H1 (cell line): ENCODE measurements around the gene DHPS. TPM values are rescaled to one million over a fixed set of nuclear protein-coding genes. Genes with fewer than 3 reads are reported as not detected.
A peak's percentile ranks its signal among the peaks of the same experiment; 100 is the strongest.

ENCODE experiments used
- ATF3 ChIP-seq: IDR thresholded peaks from 2 replicates; pipeline ENCODE4 v1.6.1; 2011; ENCODE audit warnings: low read depth, mild to moderate bottlenecking, low read length; ENCODE audit not compliant: insufficient read depth
- E2F6 ChIP-seq: IDR thresholded peaks from 2 replicates; pipeline ENCODE4 v1.6.1; 2012; ENCODE audit warnings: inconsistent platforms
- HDAC6 ChIP-seq: IDR thresholded peaks from one replicate; pipeline ENCODE4 v1.7.1; 2012; ENCODE audit warnings: low read depth, mild to moderate bottlenecking, inconsistent platforms, low read length, moderate library complexity
- JUND ChIP-seq: IDR thresholded peaks from 2 replicates; pipeline ENCODE4 v1.6.1; 2011; ENCODE audit warnings: mild to moderate bottlenecking, improper control_type of control experiment, low read length
- MAX ChIP-seq: IDR thresholded peaks from 2 replicates; pipeline ENCODE4 v1.6.1; 2012; ENCODE audit warnings: inconsistent platforms
- PHF8 ChIP-seq: fragments of 200-600 bp; sonication (generic); conservative IDR thresholded peaks from 2 replicates; pipeline ENCODE4 v1.7.1; 2012; ENCODE audit warnings: low read depth, mild to moderate bottlenecking, inconsistent platforms, low read length, moderate library complexity
- SIRT6 ChIP-seq: IDR thresholded peaks from one replicate; pipeline ENCODE4 v1.7.1; 2012; ENCODE audit warnings: low read length, inconsistent platforms
- TAF7 ChIP-seq: optimal IDR thresholded peaks from 2 replicates; pipeline ENCODE3; 2011; ENCODE audit warnings: low read depth, mild to moderate bottlenecking, inconsistent platforms, low read length, moderate library complexity, borderline replicate concordance
- TCF12 ChIP-seq: IDR thresholded peaks from 2 replicates; pipeline ENCODE4 v1.6.1; 2011; ENCODE audit warnings: low read depth, mild to moderate bottlenecking, low read length
- USF2 ChIP-seq: IDR thresholded peaks from 2 replicates; pipeline ENCODE4 v1.6.1; 2011; ENCODE audit warnings: low read length, improper control_type of control experiment
- YY1 ChIP-seq: IDR thresholded peaks from 2 replicates; pipeline ENCODE4 v1.6.1; 2011; ENCODE audit warnings: low read depth, mild to moderate bottlenecking, low read length
- polyA plus RNA-seq, 7 experiments: library from polyadenylated mRNA; depleted of rRNA in 3 of 7; stranded (reverse) in 5 of 7; unstranded in 2 of 7; fragments of >200 nt in 5 of 7; fragments of 200-250 nt in 2 of 7; gene quantifications; 1 replicate in 5 of 7; 2 replicates in 1 of 7; 4 replicates in 1 of 7; pipeline versions ENCODE4 v1.2.1 to v1.2.3, GENCODE V29; 2011 to 2013; ENCODE audit warnings: missing spikeins in 2 of 7, mixed read lengths in 2 of 7
- total RNA-seq: library from RNA; stranded (reverse); fragmentation: NEBNext Ultra II Directional; extraction: Animal tissue kit (Norgen Biotek cat#: 25700); gene quantifications from 2 replicates; pipeline ENCODE4 v1.2.1, GENCODE V29; 2021

Gene DHPS
- total and polyA plus RNA-seq, 2 of the 8 experiments (the other 6 are each of a cell fraction or from before 2014, with no cell fraction given) = 86.6 to 99.6 TPM

GRCh38 chr19:12676384-12676792 is 5.3 kb downstream of the DHPS start (continued):
- TF ChIP-seq ATF3 = no peak
- TF ChIP-seq MAX = peak; percentile 48; the same call in 1 of the 2 replicates
- no peak for TF ChIP-seq E2F6
- no peak for TF ChIP-seq TCF12
- no peak for TF ChIP-seq TAF7
- TF ChIP-seq YY1 = no peak
- TF ChIP-seq PHF8 = no peak
- no peak for TF ChIP-seq SIRT6
- TF ChIP-seq USF2 = no peak
- no peak for TF ChIP-seq JUND
- TF ChIP-seq HDAC6 = no peak
